GM12875 (cell line): ENCODE results near the gene AUNIP.

Source experiments
- H3K4me3 ChIP-seq: one replicate; pipeline ENCODE4 v1.5.1; 2011; ENCODE audit warnings: low read depth, low read length, control low read depth
- TF ChIP-seq, protein P1 (sequence below): IDR thresholded peaks from 2 replicates; pipeline ENCODE4 v1.5.1; 2011; ENCODE audit warnings: low read depth, mild to moderate bottlenecking, control low read depth, inconsistent platforms, low read length, moderate library complexity, borderline replicate concordance; ENCODE audit not compliant: insufficient read depth

AUNIP gene

DNA sequence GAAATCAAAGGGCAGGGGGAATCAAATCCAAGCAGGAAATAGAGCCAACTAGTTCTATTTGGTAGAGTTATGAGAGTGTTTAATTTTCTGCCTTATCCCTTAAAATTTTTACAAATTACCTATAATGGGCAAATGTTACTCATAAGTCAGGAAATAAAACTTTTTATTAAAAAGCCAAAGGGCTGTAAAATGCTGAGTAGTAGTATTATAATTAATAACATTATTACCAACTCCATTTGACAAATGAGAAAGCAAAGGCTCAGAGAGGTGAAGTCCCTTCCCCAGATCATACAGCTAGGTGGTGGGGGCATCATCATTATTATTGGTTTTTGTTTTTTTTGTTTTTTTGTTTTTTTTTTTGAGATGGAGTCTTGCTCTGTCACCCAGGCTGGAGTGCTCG, 55.9 kb downstream of the AUNIP start:
- TF ChIP-seq, protein P1, sequence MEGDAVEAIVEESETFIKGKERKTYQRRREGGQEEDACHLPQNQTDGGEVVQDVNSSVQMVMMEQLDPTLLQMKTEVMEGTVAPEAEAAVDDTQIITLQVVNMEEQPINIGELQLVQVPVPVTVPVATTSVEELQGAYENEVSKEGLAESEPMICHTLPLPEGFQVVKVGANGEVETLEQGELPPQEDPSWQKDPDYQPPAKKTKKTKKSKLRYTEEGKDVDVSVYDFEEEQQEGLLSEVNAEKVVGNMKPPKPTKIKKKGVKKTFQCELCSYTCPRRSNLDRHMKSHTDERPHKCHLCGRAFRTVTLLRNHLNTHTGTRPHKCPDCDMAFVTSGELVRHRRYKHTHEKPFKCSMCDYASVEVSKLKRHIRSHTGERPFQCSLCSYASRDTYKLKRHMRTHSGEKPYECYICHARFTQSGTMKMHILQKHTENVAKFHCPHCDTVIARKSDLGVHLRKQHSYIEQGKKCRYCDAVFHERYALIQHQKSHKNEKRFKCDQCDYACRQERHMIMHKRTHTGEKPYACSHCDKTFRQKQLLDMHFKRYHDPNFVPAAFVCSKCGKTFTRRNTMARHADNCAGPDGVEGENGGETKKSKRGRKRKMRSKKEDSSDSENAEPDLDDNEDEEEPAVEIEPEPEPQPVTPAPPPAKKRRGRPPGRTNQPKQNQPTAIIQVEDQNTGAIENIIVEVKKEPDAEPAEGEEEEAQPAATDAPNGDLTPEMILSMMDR = no peak
- no peak overlapping the region for H3K4me3 ChIP-seq

- H3K4me3 ChIP-seq = no peak overlapping the region
- TF ChIP-seq, protein P1 = 0 out of 2 replicates have a peak, but pooled peaks have one; percentile 17
These were observed 56.3 kb downstream of the AUNIP start for GRCh38 chr1:25802915-25803314.

DNA sequence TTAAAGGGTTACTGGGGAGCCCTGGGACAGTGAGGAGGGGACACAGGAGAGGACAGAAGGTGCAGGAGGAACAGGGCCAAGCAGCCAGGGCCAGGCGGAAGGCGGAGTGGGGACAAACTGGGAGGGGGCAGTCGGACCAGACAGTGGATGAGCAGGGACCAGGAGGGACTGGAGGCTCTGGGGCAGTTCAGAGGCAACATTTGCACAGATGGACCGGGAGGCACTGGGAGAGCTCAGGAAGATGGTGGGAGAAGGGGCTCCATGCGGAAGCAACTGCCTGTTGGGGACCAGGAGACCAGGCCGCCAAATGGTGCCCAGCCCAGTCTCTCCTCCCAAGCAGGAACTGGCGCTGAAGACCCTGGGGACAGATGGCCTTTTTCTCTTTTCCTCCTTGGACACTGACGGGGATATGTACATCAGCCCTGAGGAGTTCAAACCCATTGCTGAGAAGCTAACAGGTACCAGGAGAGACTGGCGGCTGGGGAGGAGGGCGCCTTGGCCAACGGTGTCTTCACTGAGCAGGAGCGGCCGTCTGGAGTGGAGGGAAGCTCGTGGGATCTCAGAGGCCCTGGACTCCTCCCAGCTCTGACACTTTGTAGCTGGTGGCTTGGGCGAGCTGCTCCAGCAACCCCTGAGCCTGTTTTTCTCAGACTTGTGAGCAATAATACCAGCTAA, 58.4 kb downstream of the AUNIP start:
- TF ChIP-seq, protein P1 = no peak
- H3K4me3 ChIP-seq = peak overlapping the region; percentile 23

DNA sequence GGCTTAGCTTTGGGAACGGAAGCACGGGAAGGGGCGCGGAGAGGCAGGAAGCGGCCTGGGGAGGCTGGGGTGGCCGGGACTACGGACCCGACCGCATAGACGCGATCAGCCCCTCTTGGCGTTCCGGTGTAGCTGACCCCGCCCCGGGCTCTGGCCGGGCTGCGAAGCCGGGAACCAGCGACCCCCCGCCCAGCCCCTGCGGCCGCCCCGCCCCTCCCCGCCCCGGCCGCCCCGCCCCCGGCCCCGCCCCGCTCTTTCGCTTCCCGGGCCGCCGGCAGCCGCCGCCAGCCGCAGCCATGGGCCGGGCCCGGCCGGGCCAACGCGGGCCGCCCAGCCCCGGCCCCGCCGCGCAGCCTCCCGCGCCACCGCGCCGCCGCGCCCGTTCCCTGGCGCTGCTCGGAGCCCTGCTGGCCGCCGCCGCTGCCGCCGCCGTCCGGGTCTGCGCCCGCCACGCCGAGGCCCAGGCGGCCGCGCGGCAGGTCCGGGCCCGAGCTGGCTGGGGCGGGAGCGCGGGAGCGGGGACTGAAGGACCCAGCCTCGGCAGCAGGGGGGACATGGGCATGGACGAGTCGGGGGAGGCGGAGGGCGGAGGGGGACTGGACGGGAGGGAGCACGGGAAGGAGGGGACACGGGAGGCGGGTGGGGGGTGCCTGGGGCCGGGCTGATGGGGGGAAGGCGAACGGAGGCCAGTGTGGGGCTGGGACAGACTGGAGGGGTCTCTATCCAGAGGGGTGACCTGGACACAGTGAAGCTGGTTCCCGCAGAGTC, 59.1 kb downstream of the AUNIP start, which contains the start of gene SELENON:
TSS of gene SELENON (plus strand) at position 259 of the 768 bp plus-strand sequence. CDS start at position 297, 38 bp downstream.
- H3K4me3 ChIP-seq = peak within 1 kb of the TSS; percentile 23
- TF ChIP-seq, protein P1 = no peak

DNA sequence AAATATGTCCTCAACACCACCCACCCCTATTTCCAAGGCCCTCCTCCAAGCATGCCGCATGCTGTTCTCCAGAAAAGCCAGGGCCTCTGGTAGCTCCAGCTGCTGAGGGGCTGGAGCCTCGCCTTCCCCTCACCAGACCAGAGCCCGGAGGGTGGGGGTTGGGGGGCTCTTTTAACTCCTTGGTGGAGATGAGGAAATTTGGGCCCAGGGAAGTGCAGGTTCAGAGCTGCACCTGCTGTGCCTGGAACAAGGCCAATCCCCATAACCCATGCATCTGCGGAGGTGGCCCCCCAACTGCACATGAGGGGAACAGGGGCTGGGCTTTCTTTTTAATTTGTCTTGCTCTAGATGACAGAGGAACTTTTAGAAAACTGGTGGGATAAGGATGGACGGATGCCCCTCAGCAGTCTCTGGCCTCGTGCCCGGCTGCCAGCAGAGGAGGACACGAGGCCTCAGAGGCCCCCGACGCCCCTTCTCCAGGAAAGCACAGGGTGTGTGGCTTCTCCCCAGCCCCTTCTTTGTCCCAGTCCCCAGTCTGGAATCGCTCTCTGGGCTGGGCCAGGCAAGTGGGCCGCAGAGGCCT, 59.8 kb downstream of the AUNIP start:
- TF ChIP-seq, protein P1 = no peak
- peak overlapping the region; percentile 16 for H3K4me3 ChIP-seq

GRCh38 chr1:25798666-25799351, 60.4 kb downstream of the AUNIP start:
- TF ChIP-seq, protein P1 = no peak
- H3K4me3 ChIP-seq = no peak overlapping the region
